Parathyroid adenoma (tissue), 2 donors: Measurements from ENCODE around the gene IMMP2L.
"Not testable (repeated sequence)": the region's sequence is repeated elsewhere in the genome, so short reads cannot be mapped to it uniquely, and the experiment has no call there.

ENCODE experiments used
- H2AFZ ChIP-seq: fragments of 300-600 bp; sonication (generic); one replicate; pipeline ENCODE4 v1.7.0; 2017; ENCODE audit warnings: antibody characterized with exemption, mild to moderate bottlenecking
- H3K27ac ChIP-seq: fragments of 300-600 bp; sonication (generic); one replicate; pipeline ENCODE4 v1.7.0; 2017
- H3K27me3 ChIP-seq: fragments of 300-600 bp; sonication (generic); one replicate; pipeline ENCODE4 v1.7.0; 2017; ENCODE audit warnings: low read length; ENCODE audit not compliant: control insufficient read depth, insufficient read depth
- H3K36me3 ChIP-seq: fragments of 300-600 bp; sonication (generic); one replicate; pipeline ENCODE4 v1.7.0; 2017; ENCODE audit warnings: low read length; ENCODE audit not compliant: control insufficient read depth, insufficient read depth
- H3K4me1 ChIP-seq: fragments of 300-600 bp; sonication (generic); one replicate; pipeline ENCODE4 v1.7.0; 2017; ENCODE audit warnings: control low read depth
- H3K4me2 ChIP-seq: fragments of 300-600 bp; sonication (generic); one replicate; pipeline ENCODE4 v1.7.0; 2017; ENCODE audit warnings: low read length
- H3K4me3 ChIP-seq: fragments of 300-600 bp; sonication (generic); one replicate; pipeline ENCODE4 v1.7.0; 2017; ENCODE audit warnings: low read depth, low read length
- H3K79me2 ChIP-seq: fragments of 300-600 bp; sonication (generic); one replicate; pipeline ENCODE4 v1.7.0; 2017; ENCODE audit warnings: control low read depth
- H3K9ac ChIP-seq: fragments of 300-600 bp; sonication (generic); one replicate; pipeline ENCODE4 v1.7.0; 2017; ENCODE audit warnings: mild to moderate bottlenecking
- H3K9me3 ChIP-seq: fragments of 300-600 bp; sonication (generic); one replicate; pipeline ENCODE4 v1.7.0; 2017; ENCODE audit warnings: low read length; ENCODE audit not compliant: control insufficient read depth
- TF ChIP-seq, protein P1 (sequence below): fragments of 300-600 bp; sonication (generic); IDR thresholded peaks from one replicate; pipeline ENCODE4 v1.7.0; 2017; ENCODE audit warnings: antibody characterized with exemption, mild to moderate bottlenecking
- donor health status: primary hyperparathyroidism.

IMMP2L gene

DNA sequence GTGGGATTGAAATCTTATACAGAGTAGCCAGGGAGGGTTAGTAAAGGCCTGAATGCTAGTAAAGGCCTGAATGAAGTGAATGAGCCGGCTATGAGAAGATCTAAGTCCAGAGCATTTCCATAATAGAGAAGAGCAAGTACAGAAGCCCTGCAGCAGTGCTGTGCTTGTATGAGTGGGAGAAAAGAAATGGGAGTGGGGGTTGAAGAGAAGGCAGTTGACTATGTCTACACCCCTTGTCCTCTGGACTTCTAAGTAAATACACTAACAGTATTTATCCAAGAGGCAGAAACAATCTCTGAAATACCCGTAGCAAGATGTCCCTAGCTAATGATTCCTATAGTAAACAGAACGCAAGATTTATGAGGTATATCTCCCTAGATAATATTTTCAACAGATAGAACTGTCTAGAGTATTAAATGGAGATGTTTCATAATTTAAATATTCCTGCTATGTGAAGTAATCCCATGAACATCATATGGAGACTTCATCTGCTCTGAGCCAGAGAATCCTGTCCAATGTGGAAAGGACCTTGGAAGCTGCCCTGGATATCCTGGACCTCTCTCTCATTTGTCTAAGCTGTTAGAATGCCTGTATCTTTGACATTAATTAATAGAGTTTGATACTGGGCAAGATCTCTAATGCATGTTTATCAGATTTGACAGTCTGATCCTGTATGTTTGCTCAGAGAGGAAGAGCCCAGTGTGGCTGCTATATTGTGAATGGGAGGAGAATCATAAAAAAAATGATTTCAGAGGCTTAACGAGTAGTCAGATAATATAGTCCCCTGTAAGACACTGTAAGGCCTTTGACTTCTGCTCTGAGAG, 299.8 kb downstream of the IMMP2L start:
- no peaks in the 10 kb centered on the region for H3K79me2 ChIP-seq
- H3K4me1 ChIP-seq: peaks cover 14% of the 10 kb centered on the region
- no peak overlapping the region for H2AFZ ChIP-seq
- no peaks in the 10 kb centered on the region for H3K9me3 ChIP-seq
- H3K4me3 ChIP-seq: no peak overlapping the region
- H3K4me2 ChIP-seq: no peak overlapping the region
- no peaks in the 10 kb centered on the region for H3K27me3 ChIP-seq
- H3K36me3 ChIP-seq: no peaks in the 10 kb centered on the region
- no peak overlapping the region for H3K9ac ChIP-seq
- no peak overlapping the region for H3K27ac ChIP-seq
- TF ChIP-seq, protein P1, sequence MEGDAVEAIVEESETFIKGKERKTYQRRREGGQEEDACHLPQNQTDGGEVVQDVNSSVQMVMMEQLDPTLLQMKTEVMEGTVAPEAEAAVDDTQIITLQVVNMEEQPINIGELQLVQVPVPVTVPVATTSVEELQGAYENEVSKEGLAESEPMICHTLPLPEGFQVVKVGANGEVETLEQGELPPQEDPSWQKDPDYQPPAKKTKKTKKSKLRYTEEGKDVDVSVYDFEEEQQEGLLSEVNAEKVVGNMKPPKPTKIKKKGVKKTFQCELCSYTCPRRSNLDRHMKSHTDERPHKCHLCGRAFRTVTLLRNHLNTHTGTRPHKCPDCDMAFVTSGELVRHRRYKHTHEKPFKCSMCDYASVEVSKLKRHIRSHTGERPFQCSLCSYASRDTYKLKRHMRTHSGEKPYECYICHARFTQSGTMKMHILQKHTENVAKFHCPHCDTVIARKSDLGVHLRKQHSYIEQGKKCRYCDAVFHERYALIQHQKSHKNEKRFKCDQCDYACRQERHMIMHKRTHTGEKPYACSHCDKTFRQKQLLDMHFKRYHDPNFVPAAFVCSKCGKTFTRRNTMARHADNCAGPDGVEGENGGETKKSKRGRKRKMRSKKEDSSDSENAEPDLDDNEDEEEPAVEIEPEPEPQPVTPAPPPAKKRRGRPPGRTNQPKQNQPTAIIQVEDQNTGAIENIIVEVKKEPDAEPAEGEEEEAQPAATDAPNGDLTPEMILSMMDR: no peak

DNA sequence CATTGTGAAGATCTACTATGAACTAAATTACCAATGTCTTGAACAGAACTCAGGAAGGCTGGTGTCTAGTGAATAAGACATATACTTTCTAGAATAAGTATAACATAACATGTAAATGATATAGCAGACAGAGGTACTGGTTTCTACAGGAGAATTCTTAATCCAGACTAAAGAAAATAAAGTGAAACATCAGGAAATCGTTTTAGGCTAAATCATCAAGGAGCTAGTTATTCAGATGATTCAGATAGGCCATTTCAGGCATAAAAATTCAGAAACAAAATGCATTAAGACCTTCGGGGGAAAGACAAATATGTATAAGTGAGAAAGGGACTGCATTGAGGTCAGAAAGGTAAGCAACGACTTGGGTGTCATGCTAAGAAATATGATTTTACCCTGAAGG, 300.8 kb downstream of the IMMP2L start:
- Histone ChIP-seq H2AFZ (no peak overlapping the region), H3K4me3 (no peak overlapping the region), H3K27ac (no peak overlapping the region), H3K9ac (no peak overlapping the region), H3K4me2 (no peak overlapping the region), H3K27me3 (no peaks in the 10 kb centered on the region), H3K4me1 (peaks cover 10% of the 10 kb centered on the region), H3K9me3 (no peaks in the 10 kb centered on the region), H3K79me2 (no peaks in the 10 kb centered on the region), H3K36me3 (no peaks in the 10 kb centered on the region)
- TF ChIP-seq, protein P1: no peak

DNA sequence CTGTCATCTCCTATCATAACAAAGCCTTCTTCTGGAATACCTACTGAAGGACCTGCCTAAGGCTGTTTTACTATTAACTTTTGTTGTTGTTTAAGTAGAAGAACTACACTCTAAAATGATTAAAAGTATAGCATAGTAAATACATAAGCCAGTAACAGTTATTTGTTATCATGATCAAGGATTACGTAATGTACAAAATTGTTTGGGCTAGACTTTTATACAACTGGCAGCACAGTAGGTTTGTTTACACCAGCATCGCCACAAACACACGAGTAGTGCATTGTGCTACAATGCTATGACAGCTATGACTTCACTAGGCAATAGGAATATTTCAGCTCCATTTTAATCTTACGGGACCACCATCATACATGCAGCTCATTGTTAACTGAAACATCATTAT, 302.3 kb downstream of the IMMP2L start:
- Histone ChIP-seq H3K27ac (no peak overlapping the region), H3K36me3 (no peaks in the 10 kb centered on the region), H3K9me3 (no peaks in the 10 kb centered on the region), H3K27me3 (no peaks in the 10 kb centered on the region), H3K79me2 (no peaks in the 10 kb centered on the region), H2AFZ (no peak overlapping the region), H3K4me3 (no peak overlapping the region), H3K4me1 (peaks cover 5% of the 10 kb centered on the region), H3K9ac (no peak overlapping the region), H3K4me2 (no peak overlapping the region)
- TF ChIP-seq, protein P1: no peak

DNA sequence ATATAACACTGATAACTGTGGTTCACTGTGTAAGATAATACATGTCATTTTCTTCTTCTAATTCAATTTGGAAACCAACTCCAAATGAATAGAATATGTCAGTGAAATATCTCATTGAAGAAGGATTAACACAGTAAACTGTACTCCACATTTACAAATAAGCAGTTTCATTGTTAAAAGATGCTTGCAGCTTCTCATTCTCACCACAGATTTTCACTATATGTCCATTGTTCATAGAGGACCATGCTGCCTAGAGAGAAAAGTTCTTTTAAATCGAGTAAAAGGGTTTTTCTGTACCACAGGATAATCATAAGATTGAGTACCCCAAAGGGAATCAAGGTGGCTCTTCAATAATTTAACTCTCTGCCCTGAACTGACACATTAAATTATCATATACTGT, 305.9 kb downstream of the IMMP2L start:
- no peak overlapping the region for H3K4me3 ChIP-seq
- peaks cover 3% of the 10 kb centered on the region for H3K4me1 ChIP-seq
- TF ChIP-seq, protein P1: no peak

DNA sequence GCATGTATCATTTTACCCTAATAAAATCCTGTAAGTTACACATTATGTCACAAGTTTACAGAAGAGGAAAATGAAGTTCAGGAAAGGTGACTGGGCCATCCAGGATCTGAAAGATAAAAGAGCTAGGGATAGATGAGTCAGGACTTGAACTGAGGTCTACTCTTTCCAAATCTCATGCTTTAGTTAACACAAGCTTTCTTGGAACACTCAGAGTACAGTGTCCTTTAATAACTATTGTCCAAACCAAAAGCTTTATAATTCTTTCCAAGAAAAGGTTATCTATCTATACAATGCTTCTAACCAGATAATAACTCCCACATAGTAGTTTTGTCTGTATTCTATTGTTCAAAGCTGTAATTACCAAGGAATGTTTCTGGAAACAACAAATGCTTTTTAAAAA, 306.7 kb downstream of the IMMP2L start:
- Histone ChIP-seq H3K4me3 (no peak overlapping the region), H3K27me3 (no peaks in the 10 kb centered on the region), H3K9me3 (no peaks in the 10 kb centered on the region), H3K79me2 (no peaks in the 10 kb centered on the region), H3K9ac (no peak overlapping the region), H3K4me2 (no peak overlapping the region), H3K4me1 (peaks cover 3% of the 10 kb centered on the region), H3K36me3 (no peaks in the 10 kb centered on the region), H2AFZ (no peak overlapping the region), H3K27ac (no peak overlapping the region)
- TF ChIP-seq, protein P1: no peak

More for the DNA sequence above, 305.9 kb downstream of the IMMP2L start:
- Histone ChIP-seq H3K9ac (no peak overlapping the region), H3K9me3 (no peaks in the 10 kb centered on the region), H3K27ac (no peak overlapping the region), H3K4me2 (no peak overlapping the region), H2AFZ (no peak overlapping the region), H3K79me2 (no peaks in the 10 kb centered on the region), H3K27me3 (no peaks in the 10 kb centered on the region), H3K36me3 (no peaks in the 10 kb centered on the region)

DNA sequence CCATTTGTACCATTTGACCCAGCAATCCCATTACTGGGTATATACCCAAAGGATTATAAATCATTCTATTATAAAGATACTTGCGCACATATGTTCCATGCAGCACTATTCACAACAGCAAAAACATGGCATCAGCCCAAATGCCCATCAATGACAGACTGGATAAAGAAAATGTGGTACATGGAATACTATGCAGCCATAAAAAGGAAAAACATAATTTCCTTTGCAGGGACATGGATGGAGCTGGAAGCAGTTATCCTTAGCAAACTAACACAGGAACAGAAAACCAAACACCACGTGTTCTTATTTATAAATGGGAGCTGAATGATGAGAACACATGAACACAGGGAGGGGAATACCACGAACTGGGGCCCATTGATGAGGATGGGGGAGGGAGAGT, 310.9 kb downstream of the IMMP2L start:
- not testable (repeated sequence) for H3K9me3 ChIP-seq, H3K27ac ChIP-seq, H3K9ac ChIP-seq, H3K79me2 ChIP-seq, H3K36me3 ChIP-seq, H3K4me2 ChIP-seq, H2AFZ ChIP-seq, H3K4me3 ChIP-seq, H3K27me3 ChIP-seq, H3K4me1 ChIP-seq

DNA sequence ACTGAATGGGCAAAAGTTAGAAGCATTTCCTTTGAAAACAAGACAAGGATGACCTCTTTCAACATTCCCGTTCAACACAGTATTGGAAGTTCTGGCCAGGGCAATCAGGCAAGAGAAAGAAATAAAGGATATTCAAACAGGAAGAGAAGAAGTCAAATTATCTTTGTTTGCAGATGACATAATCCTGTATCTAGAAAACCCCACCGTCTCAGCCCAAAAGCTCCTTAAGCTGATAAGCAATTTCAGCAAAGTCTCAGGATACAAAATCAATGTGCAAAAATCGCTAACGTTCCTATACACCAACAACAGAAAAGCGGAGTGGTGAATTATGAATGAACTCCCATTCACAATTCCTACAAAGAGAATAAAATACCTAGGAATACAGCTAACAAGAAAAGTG, 312.5 kb downstream of the IMMP2L start:
- not testable (repeated sequence) for H3K9me3 ChIP-seq, H3K4me3 ChIP-seq, H3K4me1 ChIP-seq, H3K9ac ChIP-seq, H3K27ac ChIP-seq, H3K36me3 ChIP-seq, H3K27me3 ChIP-seq, H3K4me2 ChIP-seq, H3K79me2 ChIP-seq, H2AFZ ChIP-seq
